CMK (cell line): ENCODE measurements around the gene NUDT1.
"Not testable (repeated sequence)": the region's sequence is repeated elsewhere in the genome, so short reads cannot be mapped to it uniquely, and the experiment has no call there.

Experiments
- DNase-seq: peaks from one replicate; pipeline ENCODE4 v3.0.0-alpha.2; 2010; ENCODE audit warnings: low read depth

Gene NUDT1

DNA sequence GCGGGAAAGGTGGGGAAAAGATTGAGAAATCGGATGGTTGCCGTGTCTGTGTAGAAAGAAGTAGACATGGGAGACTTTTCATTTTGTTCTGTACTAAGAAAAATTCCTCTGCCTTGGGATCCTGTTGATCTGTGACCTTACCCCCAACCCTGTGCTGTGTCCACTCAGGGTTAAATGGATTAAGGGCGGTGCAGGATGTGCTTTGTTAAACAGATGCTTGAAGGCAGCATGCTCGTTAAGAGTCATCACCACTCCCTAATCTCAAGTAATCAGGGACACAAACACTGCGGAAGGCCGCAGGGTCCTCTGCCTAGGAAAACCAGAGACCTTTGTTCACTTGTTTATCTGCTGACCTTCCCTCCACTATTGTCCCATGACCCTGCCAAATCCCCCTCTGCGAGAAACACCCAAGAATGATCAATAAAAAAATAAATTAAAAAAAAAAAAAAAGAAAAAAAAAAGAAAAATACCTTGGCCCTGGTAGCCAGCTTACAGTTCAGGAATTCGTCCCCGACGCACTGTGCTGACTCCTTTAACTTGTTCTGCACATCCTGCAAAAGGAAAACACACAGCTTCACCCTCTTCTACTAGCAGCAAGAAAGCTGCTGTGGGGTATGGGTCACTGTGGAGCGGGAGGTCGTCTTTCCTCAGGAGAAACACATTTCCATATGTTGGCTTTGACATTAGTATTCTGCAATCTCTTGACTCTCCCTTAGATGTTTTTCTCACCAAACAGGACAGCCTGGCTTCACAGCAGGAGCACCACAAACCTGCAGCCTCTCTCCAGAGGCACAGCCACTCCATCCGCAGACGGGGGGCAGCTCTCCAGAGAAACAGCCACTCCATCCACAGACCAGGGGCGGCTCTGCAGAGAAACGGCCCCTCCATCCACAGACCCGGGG lies 27.3 kb downstream of the NUDT1 start:
- not testable (repeated sequence) for DNase-seq

GRCh38 chr7:2269991-2270460 lies 28.0 kb downstream of the NUDT1 start:
- no peak for DNase-seq

DNA sequence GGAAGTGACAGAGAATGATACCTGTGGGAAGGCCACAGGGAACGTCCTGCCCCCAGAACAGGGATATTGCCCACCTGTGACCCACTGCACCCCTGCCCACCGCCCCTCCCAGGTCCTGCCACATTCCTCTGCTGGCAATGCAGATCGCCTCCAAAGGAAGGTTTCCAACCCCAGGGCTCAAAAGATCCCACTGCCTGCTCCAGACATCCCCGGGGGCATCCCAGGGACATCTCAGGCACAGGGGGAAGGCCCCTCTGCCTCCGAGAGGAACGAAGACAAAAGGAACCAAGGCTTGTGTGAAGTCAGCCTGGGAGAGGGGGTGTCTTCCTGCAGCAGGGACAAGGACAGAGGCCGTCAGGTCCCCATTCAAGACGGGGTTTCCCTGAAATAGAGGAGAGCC lies 28.5 kb downstream of the NUDT1 start:
- no peak for DNase-seq

GRCh38 chr7:2271273-2272026 lies 29.4 kb downstream of the NUDT1 start:
- no peak for DNase-seq

DNA sequence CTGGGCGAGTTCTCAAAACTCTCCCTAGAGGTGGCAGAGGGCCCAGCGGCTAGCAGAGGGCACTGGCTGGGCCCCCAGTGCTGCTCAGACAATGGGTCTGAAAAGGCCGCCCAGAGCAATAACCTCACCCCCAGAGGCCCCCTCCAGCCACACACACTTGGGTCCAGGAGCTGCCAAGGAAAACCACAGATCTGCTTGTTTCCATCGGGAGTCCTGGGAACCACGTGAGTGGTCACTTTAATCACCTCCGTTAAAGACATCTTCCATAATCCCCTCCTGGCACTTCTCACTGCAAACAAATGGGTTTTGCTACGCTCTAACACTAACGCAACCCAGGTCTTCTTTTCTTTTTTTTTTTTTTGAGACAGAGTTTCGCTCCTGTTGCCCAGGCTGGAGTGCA lies 30.0 kb downstream of the NUDT1 start:
- DNase-seq = no peak

- no peak for DNase-seq
These were observed 31.8 kb downstream of the NUDT1 start for GRCh38 chr7:2273866-2274265.

DNA sequence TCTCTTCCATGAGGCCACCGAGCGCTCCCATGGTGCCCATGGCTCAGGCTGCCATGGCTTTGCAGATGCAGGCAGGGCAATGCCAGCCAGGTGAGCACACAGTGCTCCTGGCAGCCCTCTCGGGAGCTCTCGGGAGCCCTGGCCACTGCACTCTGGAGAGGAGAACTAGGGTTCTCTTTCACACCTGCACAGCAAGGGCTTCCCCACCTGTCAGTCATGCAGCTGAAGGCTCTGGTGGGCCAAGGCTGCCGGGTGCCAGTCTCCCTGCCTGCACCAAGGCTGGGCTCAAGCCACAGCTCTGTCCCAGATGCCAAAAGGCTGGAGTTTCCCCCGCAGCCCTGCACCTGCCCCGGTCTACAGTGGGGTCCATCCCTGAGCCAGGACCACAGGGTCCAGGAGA lies 32.6 kb downstream of the NUDT1 start:
- no peak for DNase-seq

DNA sequence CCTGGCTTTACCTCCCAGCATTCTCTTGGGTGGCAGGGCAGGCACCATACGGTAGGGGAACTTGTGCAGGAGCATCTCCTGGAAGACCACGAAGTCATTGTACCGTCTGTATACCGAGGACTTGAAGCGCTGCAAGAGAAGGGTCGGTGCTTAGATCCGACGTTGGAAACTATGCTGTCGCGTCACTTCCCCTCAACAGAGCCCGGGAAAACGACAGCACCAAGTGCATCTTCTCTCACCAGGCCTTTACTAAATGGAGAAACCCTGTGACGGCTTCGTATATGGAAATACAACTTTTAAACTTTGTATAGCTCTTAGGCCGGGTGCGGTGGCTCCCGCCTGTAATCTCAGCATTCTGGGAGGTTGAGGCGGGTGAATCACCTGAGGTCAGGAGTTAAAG lies 33.1 kb downstream of the NUDT1 start:
- DNase-seq = no peak

- no peak for DNase-seq
These were observed 34.1 kb downstream of the NUDT1 start for GRCh38 chr7:2276107-2276506.

GRCh38 chr7:2278026-2278425 lies 36.0 kb downstream of the NUDT1 start:
- DNase-seq = no peak

- DNase-seq = no peak
These were observed 37.9 kb downstream of the NUDT1 start for GRCh38 chr7:2279896-2280295.

DNA sequence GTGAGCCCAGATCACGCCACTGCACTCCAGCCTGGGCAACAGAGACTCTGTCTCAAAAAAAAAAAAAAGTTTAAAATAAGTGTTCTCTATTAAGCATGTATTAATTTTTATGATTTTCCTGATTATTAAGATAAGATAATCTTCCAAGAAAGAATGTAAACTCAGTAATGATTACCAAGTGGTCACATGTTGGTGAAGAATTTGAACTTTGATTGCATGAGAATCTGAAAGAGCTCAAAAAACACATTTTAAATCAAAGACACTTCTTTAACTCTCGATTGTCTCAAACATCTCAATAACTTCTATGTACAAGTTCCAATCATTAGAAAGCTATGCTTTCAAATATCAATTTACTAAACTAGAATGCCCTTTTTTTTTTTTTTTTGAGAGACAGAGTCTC lies 38.4 kb downstream of the NUDT1 start:
- no peak for DNase-seq

DNA sequence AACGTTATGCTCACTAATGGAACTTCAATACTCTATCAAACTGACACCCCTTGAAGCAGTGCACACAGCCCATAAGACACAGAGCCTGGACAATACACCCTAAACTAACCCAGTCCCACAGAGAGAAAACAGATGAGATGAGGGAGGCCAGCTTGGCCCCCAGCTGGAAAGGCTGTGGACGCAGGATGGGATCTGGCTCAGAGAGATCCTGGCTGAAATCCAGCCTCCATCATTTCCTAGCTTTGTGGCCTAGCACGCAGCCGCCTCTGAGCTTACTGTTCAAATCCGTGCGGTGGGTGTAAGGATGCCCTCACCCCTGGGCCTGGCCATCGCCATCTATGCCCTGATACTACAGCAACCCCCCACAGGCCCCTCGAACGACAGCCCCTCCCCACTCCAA lies 39.5 kb downstream of the NUDT1 start:
- DNase-seq = no peak

DNA sequence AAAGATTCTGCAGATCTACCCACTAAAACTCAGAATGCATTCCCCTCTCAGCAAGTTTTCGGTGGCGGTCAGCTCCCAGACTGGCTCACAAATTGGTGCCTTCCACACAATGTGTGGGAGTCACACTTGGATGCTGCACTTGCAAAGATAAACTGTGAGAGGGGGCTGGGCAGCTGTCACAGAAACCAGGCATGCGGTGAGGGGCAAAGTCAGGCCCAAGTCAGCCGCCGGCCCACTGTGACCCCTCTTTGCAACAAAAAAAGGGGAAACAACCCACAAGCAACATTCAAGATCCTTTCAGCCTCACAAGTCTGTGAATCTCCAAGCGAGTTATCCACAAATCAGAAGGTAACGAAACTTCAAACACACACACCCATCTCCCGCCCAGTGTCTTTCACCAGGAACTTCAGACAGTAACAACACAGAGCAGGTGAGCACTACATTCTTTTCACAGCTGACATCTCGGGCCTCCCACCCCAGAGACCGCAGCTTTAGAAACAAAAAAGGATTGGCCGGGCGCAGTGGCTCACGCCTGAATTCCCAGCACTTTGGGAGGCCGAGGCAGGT lies 40.2 kb downstream of the NUDT1 start:
- no peak for DNase-seq

DNA sequence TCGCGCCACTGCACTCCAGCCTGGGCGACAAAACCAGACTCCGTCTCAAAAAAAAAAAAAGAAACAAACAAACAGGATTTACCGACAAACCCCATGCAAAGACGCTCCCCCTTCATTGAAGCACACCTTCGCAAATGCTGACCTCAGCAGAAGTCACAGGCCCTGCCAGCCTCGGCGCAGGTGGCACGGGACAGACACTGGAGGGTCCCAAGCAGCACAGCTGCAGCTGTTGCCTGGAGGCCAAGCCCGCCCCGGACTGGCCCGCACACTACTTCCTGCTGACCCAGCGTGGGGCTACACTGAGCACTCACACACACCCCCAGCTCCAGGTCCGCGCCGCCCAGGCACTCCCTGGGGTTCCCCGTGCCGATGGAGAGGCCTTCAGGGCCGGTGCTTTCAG lies 41.0 kb downstream of the NUDT1 start:
- DNase-seq = no peak

GRCh38 chr7:2287745-2288144 lies 45.7 kb downstream of the NUDT1 start:
- no peak for DNase-seq

DNA sequence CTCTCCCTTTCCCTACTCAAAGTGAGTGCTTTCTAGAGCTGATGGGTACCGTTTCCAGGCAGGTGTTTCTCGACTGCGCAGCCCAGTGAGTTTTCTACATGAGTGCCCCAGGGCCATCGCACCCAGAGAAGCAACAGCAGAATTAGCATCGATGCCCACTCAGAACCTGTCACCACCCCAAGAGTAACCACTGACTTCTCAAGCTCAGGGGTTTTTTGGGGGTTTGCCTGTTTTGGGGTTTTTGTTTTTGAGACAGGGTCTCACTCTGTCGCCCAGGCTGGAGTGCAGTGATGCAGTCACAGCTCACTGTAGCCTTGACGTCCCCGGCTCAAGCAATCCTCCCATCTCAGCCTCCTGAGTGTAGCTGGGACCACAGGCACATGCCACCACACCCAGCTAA lies 46.5 kb downstream of the NUDT1 start:
- no peak for DNase-seq

GRCh38 chr7:2289111-2289586 lies 47.1 kb downstream of the NUDT1 start:
- no peak for DNase-seq

- no peak for DNase-seq
These were observed 47.6 kb downstream of the NUDT1 start for GRCh38 chr7:2289621-2290020.

- no peak for DNase-seq
These were observed 48.9 kb downstream of the NUDT1 start for GRCh38 chr7:2290877-2291276.

GRCh38 chr7:2295936-2296620 lies 54.1 kb downstream of the NUDT1 start:
- no peak for DNase-seq

- no peak for DNase-seq
These were observed 54.8 kb downstream of the NUDT1 start for GRCh38 chr7:2296832-2297231.
